CD4-positive, alpha-beta T cell treated with Interleukin-1 beta for 1 hour (primary cell): ENCODE results near the gene NPBWR2.
A peak's percentile ranks its signal among the peaks of the same experiment; 100 is the strongest.

Experiments
- DNase-seq, 2 donors: peaks; one replicate each; pipeline ENCODE4 v3.0.0-alpha.2; 2020 to 2022

Gene NPBWR2

GRCh38 chr20:64106981-64107735 lies at the start of gene NPBWR2:
Gene NPBWR2, minus strand, starts transcription at chr20:64107565. Its CDS starts 734 bp downstream, at chr20:64106831.
- DNase-seq = peak in 1 of 2 donors; percentile 42

- DNase-seq = no peak
Measured at GRCh38 chr20:64156136-64156885, 48.9 kb upstream of the NPBWR2 start.

GRCh38 chr20:64155258-64156135 lies 48.1 kb upstream of the NPBWR2 start:
- no peak for DNase-seq

- DNase-seq = no peak
Measured at GRCh38 chr20:64154590-64155257, 47.4 kb upstream of the NPBWR2 start.

GRCh38 chr20:64153861-64154589 lies 46.7 kb upstream of the NPBWR2 start:
- DNase-seq = no peak

- no peak for DNase-seq
Measured at GRCh38 chr20:64153410-64153809, 46.0 kb upstream of the NPBWR2 start.

GRCh38 chr20:64152906-64153305 lies 45.5 kb upstream of the NPBWR2 start:
- no peak for DNase-seq

GRCh38 chr20:64151633-64152530 lies 44.5 kb upstream of the NPBWR2 start:
- DNase-seq = no peak

GRCh38 chr20:64150756-64151632 lies 43.6 kb upstream of the NPBWR2 start:
- DNase-seq = no peak

GRCh38 chr20:64149809-64150560 lies 42.6 kb upstream of the NPBWR2 start:
- DNase-seq = no peak

GRCh38 chr20:64149141-64149540 lies 41.8 kb upstream of the NPBWR2 start:
- no peak for DNase-seq

- DNase-seq = no peak
Measured at GRCh38 chr20:64148581-64148980, 41.2 kb upstream of the NPBWR2 start.

GRCh38 chr20:64146936-64147477 lies 39.6 kb upstream of the NPBWR2 start:
- DNase-seq = no peak

GRCh38 chr20:64146301-64146935 lies 39.1 kb upstream of the NPBWR2 start:
- no peak for DNase-seq

- DNase-seq = no peak
Measured at GRCh38 chr20:64145458-64146300, 38.3 kb upstream of the NPBWR2 start.

- no peak for DNase-seq
Measured at GRCh38 chr20:64144144-64144912, 37.0 kb upstream of the NPBWR2 start.
